HG02763 (cell line): ENCODE results near the gene TTC8.
A peak's percentile ranks its signal among the peaks of the same experiment; 100 is the strongest.
"Not testable (repeated sequence)": the region's sequence is repeated elsewhere in the genome, so short reads cannot be mapped to it uniquely, and the experiment has no call there.

Experiments used
- ATAC-seq: cut with Tn5 transposase; IDR thresholded peaks from one replicate; pipeline ENCODE4 v1.9.1; 2021; ENCODE audit warnings: mild to moderate bottlenecking, moderate library complexity; ENCODE audit not compliant: unreplicated experiment

Gene TTC8

DNA sequence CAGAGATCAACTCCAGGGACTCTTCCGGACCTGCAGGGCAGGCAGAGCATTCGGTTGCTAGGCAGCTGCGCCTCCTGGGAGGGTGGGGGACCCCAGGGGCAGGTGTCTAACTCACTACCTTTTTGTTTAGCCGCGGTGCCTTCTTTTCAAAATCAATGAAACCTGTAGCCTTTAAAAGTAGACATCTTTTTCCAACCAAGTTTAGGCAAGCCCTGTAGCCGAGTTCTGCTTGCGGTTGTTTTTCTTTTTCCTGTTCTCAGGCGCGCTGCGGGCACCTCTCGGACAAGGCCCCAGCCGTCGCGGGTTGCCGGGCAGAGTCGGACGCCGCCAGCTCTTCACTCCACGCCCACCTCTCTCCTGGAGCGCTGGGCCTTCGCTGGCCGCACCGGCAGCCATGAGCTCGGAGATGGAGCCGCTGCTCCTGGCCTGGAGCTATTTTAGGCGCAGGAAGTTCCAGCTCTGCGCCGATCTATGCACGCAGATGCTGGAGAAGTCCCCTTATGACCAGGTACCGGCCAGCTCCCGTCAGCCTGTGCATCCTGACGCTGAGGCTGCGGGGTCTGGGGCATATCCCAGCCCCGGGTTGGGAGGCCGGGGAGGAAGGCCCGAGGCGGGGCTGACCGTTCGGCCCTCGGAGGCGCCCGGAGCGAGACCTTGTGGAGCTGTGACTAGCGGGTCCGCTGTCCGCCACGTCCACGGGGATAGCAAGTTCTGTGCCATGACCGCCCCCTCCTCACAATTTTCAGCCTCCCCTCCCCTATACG, at the start of gene TTC8:
Gene TTC8, plus strand, starts transcription at position 338 of the 764 bp plus-strand sequence. Its CDS starts 57 bp downstream, at position 395.
- ATAC-seq: peak; percentile 99

DNA sequence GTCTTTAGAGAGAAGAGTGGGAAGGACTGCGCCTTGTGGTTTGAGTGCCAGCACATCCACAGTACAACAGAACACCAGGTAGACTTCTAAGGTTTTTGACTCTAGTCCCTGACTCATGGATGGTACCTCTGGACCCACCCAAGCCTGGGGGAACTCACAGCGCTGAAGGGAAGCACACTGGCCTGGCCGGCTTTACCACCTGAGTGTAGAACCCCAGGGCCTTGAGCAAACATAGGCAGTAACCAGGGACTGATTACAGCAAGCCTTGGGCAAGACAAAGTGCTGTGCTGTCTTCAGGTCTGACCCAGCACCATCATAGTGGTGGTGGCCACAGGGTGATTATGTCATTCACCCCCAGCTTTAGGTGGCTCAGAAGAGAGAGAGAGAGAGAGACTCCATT, 48.9 kb upstream of the TTC8 start:
- no peak for ATAC-seq

DNA sequence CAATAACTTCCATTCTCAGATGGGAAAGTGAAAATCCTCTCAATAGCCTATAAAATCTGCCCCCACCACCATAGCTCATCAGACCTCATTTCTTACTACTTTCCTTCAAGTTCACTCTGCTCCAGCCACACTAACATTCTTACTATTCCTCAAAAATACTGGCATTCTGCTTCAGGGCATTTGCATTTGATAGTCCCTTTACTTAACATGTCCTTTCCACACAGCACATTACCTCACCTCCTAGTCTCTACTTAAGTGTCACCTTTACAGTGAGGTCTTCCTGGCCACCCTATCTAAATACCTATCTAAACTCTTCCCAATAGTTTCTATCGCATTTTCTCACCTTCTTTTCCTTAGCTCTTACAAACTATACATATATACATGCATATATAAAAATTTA, 38.5 kb upstream of the TTC8 start:
- no peak for ATAC-seq

DNA sequence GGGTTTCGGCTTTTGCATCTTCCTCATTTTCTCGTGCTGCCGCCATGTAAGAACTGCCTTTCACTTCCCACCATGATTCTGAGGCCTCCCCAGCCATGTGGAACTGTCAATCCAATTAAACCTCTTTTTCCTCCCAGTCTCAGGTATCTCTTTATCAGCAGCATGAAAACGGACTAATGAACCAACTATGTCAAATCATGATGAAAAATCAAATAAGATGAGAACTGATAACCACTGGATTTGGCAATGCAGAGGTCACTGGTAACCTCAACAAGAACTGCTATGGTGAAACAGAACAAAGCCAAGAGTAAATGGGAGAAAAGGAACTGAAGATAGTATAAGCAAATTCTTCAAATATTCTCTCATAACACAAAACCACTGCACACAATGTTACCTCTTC, 37.7 kb upstream of the TTC8 start:
- ATAC-seq: no peak

DNA sequence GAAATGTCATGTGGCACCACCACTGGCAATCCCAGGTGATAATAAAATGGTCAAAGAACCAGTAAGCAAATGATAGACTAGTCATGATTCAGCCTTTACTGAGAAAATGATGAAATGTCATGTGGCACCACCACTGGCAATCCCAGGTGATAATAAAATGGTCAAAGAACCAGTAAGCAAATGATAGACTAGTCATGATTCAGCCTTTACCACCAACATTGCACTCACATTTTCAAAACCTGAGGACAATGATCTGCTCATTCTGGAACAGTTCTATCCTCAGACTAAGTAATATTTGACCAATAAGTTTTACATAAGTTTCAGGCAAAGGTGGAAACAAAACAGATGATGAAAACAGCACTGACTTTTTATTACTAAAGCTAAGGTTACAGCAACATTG, 34.9 kb upstream of the TTC8 start:
- ATAC-seq: not testable (repeated sequence)

DNA sequence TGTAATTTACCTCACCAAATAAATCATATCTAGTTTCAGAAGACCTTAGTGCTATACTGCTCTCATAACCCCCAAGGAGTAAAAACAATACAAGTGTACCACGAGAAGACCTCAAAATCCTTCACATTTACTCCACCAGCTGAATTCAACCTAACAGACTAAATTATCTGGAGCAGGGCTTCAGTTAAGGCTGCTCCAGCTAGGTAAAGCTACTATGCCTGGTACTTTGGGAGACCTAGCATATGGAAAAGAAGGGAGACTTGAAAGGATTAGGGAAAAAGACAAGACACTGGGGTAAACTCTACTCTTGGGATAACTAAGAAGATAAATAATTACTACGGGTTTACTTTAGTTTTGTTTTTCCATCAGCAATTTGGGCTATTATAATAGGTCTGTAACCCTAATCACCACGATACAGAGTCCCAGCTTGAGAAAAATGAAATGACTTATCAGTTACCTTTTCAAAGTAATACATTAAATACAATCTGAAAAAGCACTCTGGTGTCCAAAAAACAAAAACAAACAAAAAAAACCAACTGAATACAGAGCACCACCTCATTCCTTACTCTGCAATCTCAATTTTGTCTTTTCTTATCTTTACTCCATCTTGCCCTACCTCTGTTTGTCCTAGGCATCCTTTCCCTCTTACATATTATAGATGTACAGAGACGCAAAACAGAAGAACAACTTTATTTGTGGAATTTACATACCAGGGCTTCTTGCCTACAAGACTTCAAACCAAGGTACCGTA, 33.8 kb upstream of the TTC8 start:
- no peak for ATAC-seq

DNA sequence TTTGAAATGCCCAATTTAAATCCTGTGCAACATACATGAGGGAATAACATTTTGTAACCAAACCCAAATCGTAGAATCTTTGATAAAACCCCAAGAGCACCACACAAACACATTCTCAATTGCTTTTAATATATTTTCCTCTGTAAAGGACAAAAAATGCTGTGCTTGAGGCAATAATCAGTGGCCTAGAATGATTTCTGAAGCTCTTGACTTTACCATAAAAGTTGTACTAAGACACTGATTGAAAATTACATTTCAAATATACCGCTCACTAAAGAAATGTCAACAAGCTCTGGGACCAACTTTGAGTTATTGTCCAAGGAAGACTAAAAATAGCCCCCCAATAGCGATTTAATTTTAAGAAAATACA, 33.2 kb upstream of the TTC8 start:
- no peak for ATAC-seq

DNA sequence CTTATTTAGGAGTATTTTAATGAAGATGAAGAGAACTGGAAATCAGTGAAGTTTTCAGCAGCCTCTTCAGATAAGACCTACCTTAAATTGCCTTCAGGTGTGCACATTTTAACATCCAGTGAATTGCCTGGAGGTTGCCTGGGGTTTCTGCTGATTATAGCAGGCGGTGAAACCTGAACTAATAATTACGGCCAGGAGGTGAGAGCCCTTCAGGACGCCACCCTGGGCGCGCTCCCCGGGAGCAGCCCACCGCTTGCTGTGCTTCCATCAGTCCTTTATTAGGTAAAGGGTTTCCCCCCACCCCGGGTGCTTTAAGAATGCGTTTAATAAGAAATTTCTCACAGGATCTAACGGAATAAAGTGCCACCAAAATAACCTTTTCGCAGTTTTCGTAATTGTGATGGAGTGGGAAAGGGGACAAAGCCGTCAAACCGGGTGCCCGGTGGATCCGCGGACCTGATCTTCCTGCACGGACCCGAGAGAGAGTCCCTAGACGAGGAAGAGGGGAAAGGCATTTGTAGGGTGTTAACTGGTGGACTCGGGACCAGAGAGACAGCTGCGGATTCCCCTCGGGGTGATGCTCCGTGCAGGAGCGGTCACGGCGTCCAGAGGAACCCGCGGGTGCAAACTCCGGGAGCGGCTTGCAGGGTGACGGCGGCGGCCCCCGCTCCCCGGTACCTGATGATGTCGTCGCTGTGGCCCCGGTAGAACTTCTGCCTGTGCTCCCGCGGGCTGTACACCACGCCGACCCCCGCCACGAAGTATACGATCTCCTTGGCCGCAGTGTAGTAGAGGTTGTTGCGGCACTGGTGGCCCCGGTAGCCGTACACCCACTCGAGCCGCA, 32.6 kb upstream of the TTC8 start:
- no peak for ATAC-seq

DNA sequence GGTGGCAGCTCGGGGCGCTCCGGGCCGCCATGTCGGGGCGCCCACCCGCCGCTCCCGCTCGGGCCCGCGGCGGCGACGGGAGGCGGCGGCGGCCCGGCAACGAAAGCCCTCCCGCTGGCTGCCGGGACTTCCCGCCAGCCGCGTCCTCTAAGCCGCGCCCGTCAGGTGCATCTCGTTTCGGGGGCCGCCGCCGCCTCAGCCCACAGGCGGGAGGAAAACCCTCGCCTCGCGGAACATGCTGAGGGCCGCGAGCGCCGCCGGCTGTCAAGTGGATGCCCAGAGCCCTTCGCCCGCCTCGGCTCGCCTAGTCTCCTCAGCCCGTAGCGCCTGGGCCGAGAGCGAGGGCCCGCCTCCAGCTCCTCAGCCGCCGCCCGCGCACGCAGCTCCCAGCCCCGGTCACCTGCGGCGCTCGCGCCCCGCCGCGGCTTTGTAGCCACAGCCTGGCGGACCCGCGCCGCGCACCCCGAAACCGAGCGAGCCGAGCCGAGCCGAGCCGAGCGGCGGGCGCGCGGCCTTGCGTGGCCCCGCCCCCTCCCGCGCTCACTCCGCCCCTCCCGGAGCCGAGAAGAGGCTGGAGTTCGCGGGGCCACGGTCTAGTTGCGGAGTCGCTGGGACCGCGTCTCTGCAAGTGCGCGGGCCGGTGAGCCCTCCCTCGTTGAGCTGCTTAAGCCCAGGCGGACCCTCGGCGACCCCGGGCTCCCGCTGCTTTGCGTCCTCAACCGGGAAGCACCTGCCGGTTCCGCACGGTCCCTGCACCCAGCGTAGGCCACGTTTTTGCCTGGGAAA, 31.8 kb upstream of the TTC8 start, which contains the start of gene EML5:
Gene EML5, minus strand, starts transcription at position 481 of the 786 bp plus-strand sequence. Its CDS starts 450 bp downstream, at position 31.
- peak; percentile 84 for ATAC-seq

DNA sequence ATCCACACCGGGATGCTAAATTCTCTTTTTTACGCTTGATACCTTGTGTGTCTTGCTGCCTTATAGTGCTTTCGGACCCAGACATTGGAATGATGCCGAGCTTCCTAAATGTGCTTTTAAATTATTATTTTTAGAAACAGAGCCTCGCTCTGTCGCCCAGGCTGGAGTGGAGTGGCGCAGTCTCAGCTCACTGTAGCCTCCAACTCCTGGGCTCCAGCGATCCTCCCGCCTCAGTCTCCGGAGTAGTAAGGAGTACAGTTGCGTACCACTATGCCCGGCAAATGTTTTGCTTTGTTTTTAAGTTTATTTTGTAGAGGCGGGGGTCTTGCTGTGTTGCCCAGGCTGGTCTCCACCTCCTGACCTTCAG, 31.2 kb upstream of the TTC8 start:
- no peak for ATAC-seq

DNA sequence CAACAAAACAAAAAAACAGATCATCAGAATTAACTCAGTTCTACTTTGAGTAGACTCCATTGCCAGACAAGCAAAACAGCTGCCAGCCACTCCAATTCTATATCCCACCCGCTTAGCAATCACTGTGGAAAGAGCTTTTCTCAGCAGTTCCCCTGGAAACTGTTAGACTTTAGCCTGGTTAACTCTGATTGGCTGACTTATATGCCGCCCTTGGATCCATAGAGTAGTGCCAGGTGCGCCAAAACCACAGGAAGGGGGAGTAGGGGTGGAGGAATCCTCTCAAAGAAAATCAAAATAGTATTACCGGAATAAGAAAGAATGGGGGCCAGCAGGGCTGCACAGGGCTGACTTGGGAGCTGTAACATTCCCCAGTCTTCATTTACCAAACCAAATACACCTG, 26.3 kb upstream of the TTC8 start:
- ATAC-seq: no peak

DNA sequence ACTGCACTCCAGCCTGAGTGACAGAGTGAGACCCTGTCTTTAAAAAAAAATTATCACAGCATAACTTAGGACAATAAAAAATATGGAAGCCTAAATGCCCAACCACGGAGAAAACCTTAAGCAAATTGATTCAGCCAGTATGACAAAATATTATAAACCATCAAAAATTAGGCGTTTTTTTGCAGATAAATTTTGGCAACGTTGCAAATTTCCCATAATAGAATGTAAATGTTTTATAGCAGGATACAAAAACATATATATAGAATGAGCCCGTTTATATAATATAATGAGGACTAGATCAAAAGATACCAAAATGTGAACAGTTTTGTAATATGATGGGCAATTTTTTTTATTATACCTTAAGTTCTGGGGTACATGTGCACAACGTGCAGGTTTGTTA, 24.9 kb upstream of the TTC8 start:
- no peak for ATAC-seq

DNA sequence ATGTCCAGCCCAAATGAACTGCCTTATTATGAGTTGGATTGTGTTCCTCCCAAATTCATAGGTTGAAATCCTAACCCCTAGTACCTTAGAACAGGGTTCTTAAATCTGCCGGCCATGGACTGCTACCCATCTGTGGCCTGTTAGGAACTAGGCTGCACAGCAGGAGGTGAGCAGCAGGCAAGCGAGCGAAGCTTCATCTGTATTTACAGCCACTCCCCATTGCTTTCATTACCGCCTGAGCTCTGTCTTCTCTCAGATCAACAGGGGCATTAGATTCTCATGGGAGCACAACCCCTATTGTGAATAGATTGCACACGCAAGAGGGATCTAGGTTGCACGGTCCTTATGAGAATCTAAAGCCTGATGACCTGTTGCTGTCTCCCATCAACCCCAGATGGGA, 21.9 kb upstream of the TTC8 start:
- ATAC-seq: no peak

DNA sequence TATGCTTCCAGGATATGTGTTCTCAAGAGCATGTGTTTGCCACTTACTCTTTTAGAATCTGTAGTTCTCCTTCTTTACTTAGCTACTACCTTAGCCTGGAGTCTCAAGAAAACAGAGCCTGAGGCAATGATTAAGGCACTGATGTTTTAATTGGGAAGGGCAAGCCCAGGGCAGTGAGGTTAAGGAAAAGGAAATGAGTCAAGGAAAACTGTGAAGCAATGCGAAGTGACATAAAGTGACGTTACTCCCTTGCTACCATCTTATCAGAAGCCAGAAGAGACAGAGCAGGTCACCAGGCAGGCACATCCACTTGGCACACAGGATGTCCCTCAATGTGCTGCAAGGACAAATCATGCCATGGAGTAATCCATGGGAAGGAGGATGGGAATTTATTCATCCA, 20.4 kb upstream of the TTC8 start:
- no peak for ATAC-seq

DNA sequence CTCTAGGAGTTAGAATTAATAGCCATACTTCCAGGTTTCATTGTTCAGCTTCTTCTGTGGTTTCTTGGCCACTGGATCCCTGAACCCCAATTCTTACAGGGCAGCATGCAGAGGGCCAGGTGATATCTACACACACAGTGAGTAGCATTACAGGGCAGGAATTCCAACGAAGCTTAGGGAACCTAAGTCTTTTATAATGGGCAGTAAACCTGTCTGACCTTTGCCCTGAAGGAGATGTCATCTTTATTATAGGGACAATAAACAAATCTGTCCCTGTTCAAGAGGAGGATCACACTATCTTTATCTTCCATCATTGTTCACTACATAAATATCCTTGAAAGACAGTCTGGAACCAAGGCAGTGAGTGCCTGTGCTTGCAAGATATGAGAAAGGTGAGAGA, 20.0 kb upstream of the TTC8 start:
- no peak for ATAC-seq

DNA sequence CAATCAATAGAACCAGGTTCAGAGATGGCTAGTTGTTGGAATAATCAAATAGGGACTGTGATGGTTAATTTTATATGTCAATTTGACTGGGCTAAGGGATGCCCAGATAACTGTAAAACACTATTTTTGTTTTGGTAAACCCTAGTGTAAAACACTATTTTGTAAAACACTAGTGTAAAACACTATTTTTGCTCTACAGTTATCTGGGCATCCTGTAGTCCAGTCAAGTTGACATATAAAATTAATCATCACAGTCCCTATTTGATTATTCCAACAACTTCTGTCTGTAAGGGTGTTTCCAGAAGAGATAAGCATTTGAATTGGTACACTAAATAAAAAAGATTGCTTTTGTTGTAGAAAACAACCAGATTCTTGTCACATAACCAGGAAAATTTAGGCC, 16.1 kb upstream of the TTC8 start:
- no peak for ATAC-seq

DNA sequence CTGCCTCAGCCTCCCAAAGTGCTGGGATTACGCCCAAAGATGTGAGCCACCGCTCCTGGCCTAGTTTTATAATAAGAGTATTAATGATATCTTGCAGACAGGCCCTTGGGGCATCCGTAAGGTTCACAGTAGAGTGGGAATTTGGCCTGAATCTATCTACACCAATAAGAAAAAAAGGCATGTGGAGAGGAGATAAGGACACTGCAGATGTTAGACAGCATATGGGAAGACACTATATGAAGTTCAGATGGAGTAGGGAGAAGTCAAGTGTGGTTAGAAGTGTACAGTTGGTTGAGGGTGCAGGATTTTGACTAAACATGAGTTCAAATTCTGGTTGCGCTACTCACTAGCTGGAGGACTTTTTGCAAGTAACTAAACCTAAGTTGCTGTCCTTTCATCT, 8.5 kb upstream of the TTC8 start:
- no peak for ATAC-seq

DNA sequence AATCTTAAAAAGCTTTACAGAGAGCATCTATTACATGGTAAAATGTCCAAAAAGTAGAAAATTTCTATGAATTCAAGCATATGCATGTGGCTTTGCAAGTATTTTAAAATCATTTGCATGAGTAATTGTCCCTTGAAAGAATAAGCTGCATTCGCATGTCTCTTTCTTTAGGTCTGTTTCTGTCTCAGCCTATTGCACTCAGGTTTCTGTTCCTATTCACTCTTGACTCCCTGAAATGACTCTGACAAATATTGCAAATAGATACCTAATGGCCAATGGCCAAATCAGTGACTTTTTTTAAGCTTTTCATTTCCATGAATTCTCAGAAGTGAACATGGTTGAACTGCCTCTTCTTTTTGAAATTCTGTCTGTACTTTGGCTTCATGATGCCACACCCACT, 6.4 kb upstream of the TTC8 start:
- ATAC-seq: no peak

DNA sequence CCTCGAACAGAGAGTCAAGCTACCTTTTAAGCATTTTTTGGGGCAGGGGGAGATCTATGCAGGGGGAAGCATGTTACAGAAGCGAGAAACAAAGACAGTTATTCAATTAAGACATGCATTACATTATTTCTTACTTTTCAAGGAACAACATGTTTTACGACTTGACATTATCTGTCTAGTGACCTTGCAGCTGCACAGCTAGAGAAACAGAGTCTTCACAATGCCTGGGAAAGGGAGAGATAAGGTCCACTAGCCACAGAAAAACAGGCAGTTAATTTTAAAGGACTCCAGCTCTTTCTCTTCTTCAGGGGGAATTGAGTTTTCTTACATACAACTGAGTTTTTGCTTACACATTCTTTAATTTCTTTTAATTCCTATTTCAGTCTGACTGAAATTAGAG, 4.8 kb upstream of the TTC8 start:
- not testable (repeated sequence) for ATAC-seq

DNA sequence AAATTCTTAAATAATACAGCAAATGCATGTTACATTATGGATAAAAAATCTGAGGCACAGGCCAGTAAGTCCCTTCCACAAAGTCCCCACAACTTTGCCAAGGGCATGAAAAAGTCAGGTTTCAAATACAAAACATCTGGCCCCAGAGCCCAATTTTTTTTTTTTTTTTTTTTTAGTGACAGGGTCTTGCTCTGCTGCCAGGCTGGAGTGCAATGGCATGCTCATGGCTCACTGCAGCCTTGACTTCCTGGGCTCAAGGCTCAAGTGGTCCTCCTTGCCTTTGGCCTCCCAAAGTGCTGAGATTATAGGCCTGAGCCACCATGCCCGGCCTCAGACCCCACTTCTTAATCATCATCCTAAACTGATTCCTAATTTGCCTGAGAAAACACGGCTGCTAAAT, 3.1 kb upstream of the TTC8 start:
- no peak for ATAC-seq

DNA sequence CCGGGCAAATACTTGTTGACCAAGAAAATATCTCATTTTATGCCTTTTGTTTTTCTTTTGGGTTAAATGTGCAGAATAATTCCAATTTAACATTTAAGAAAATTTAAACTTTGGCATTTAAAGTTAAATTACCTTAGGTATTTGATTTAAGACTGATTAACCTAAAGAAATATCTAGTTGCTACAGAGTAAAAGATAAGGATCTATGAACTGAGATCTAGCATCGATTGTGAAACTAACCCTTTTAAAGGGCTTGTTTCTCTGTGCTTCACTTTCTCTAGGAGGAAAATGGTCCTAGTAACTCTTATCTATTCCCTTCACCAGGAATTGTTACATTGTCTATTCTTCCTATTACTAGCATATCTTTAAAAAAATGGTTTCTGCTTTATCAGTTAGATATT, 2.6 kb upstream of the TTC8 start:
- ATAC-seq: no peak
